GM12891 (cell line): ENCODE measurements around the gene AKAP12.

Experiments used
- POLR2A ChIP-seq: IDR thresholded peaks from 2 replicates; pipeline ENCODE4 v1.6.1; 2011; ENCODE audit warnings: low read depth, low read length, control low read depth
- POU2F2 ChIP-seq: IDR thresholded peaks from 2 replicates; pipeline ENCODE4 v1.6.1; 2011; ENCODE audit warnings: low read depth, mild to moderate bottlenecking, control low read depth, low read length, moderate library complexity

- TF ChIP-seq POLR2A (no peak), POU2F2 (no peak)
Measured at GRCh38 chr6:151350442-151351145, 110.8 kb downstream of the AKAP12 start.
